IMR-90 (cell line): ENCODE results near the gene ISLR2. TPM values are rescaled to one million over a fixed set of nuclear protein-coding genes. Genes with fewer than 3 reads are reported as not detected.

Experiments
- ATAC-seq: fragments of 200-7000 bp; cut with Tn5 transposase; 2 replicates; pipeline ENCODE4 v1.9.1; 2020; ENCODE audit warnings: low read depth, mild to moderate bottlenecking, moderate library complexity
- BruUV-seq: library from RNA; stranded (reverse); fragments of 400-500 nt; replicated peaks from 2 replicates; lab custom pipeline; 2021; lab: Mats Ljungman, UMichigan
- CTCF ChIA-PET: fragments of 300-600 bp; formaldehyde crosslinking; extraction: SDS; loops from one replicate; lab custom pipeline; 2021; ENCODE audit warnings: antibody characterized with exemption; lab: Yijun Ruan, JAX
- POLR2A ChIA-PET: fragments of 300-600 bp; sonication (Branson Sonifier 250); formaldehyde crosslinking; loops from one replicate; lab custom pipeline; 2022; ENCODE audit warnings: antibody characterized with exemption; ENCODE audit not compliant: unreplicated experiment; lab: Charles Lee
- DNase-seq: peaks from one replicate; pipeline ENCODE4 v3.0.0; 2013
- H2AFZ ChIP-seq: replicated peaks from 2 replicates; pipeline ENCODE3; 2013; ENCODE audit warnings: low read length, mild to moderate bottlenecking; ENCODE audit not compliant: poor library complexity
- H2AK5ac ChIP-seq: 2 replicates; pipeline ENCODE4 v1.6.1; 2013; ENCODE audit warnings: low read depth, low read length, inconsistent platforms
- H2AK9ac ChIP-seq: replicated peaks from 2 replicates; pipeline ENCODE3; 2013; ENCODE audit warnings: mild to moderate bottlenecking, low read depth, low read length, moderate library complexity; ENCODE audit not compliant: poor library complexity
- H2BK120ac ChIP-seq: 2 replicates; pipeline ENCODE4 v1.6.1; 2013; ENCODE audit warnings: low read depth, low read length, inconsistent platforms
- H2BK15ac ChIP-seq: 3 replicates; pipeline ENCODE4 v1.6.1; 2013; ENCODE audit warnings: low read depth, low read length, inconsistent platforms
- H2BK20ac ChIP-seq: 2 replicates; pipeline ENCODE4 v1.6.1; 2013; ENCODE audit warnings: low read depth, mild to moderate bottlenecking, inconsistent platforms, low read length, moderate library complexity
- H2BK5ac ChIP-seq: 2 replicates; pipeline ENCODE4 v1.6.1; 2013; ENCODE audit warnings: mild to moderate bottlenecking, low read depth, low read length, inconsistent platforms; ENCODE audit not compliant: poor library complexity, severe bottlenecking
- H3K14ac ChIP-seq: replicated peaks from 2 replicates; pipeline ENCODE4 v1.6.1; 2013; ENCODE audit warnings: low read depth, low read length, inconsistent platforms
- H3K18ac ChIP-seq: 2 replicates; pipeline ENCODE4 v1.6.1; 2013; ENCODE audit warnings: low read depth, low read length, control low read depth
- H3K23ac ChIP-seq: 2 replicates; pipeline ENCODE4 v1.6.1; 2013; ENCODE audit warnings: low read depth, low read length, inconsistent platforms
- H3K27ac ChIP-seq: 2 replicates; pipeline ENCODE4 v1.5.1; 2013; ENCODE audit warnings: mild to moderate bottlenecking, control low read depth, low read length; ENCODE audit not compliant: insufficient read depth
- H3K27me3 ChIP-seq: 2 replicates; pipeline ENCODE4 v1.6.1; 2013; ENCODE audit warnings: low read length; ENCODE audit not compliant: control insufficient read depth, insufficient read depth
- H3K36me3 ChIP-seq: 2 replicates; pipeline ENCODE4 v1.6.1; 2013; ENCODE audit warnings: low read length, mixed read lengths; ENCODE audit not compliant: control insufficient read depth, insufficient read depth
- H3K4ac ChIP-seq: 2 replicates; pipeline ENCODE4 v1.6.1; 2013; ENCODE audit warnings: low read depth, low read length, inconsistent platforms
- H3K4me1 ChIP-seq: 2 replicates; pipeline ENCODE4 v1.6.1; 2013; ENCODE audit warnings: low read length, mixed read lengths; ENCODE audit not compliant: control insufficient read depth, insufficient read depth
- H3K4me2 ChIP-seq: 2 replicates; pipeline ENCODE4 v1.6.1; 2013; ENCODE audit warnings: low read depth, mild to moderate bottlenecking, control low read depth, low read length, moderate library complexity
- H3K4me3 ChIP-seq: 2 replicates; pipeline ENCODE4 v1.5.1; 2013; ENCODE audit warnings: low read depth, mild to moderate bottlenecking, control low read depth, low read length, moderate library complexity; ENCODE audit not compliant: insufficient read depth
- H3K56ac ChIP-seq: 2 replicates; pipeline ENCODE4 v1.6.1; 2013; ENCODE audit warnings: low read length, inconsistent platforms; ENCODE audit not compliant: insufficient read depth; ENCODE audit errors: extremely low read depth
- H3K79me1 ChIP-seq, 2 experiments: 2 replicates each; pipeline ENCODE4 v1.6.1; 2013; ENCODE audit warnings: low read length in 2 of 2, inconsistent platforms in 1 of 2, low read depth in 1 of 2
- H3K9ac ChIP-seq: 2 replicates; pipeline ENCODE4 v1.6.1; 2013; ENCODE audit warnings: low read depth, low read length, control low read depth
- H3K9me1 ChIP-seq: 2 replicates; pipeline ENCODE4 v1.6.1; 2013; ENCODE audit warnings: low read length, inconsistent platforms; ENCODE audit not compliant: insufficient read depth
- H3K9me3 ChIP-seq: 2 replicates; pipeline ENCODE4 v1.6.1; 2013; ENCODE audit warnings: low read length; ENCODE audit not compliant: control insufficient read depth, insufficient read depth
- H4K20me1 ChIP-seq: 2 replicates; pipeline ENCODE4 v1.6.1; 2013; ENCODE audit warnings: low read length, inconsistent platforms; ENCODE audit not compliant: insufficient read depth
- H4K5ac ChIP-seq: 2 replicates; pipeline ENCODE4 v1.6.1; 2013; ENCODE audit warnings: mild to moderate bottlenecking, low read depth, low read length, control low read depth
- H4K8ac ChIP-seq, 2 experiments: 2 replicates each; pipeline ENCODE4 v1.6.1; 2013; ENCODE audit warnings: low read depth in 2 of 2, low read length in 2 of 2, control low read depth in 1 of 2, inconsistent platforms in 1 of 2
- H4K91ac ChIP-seq: 2 replicates; pipeline ENCODE4 v1.6.1; 2013; ENCODE audit warnings: low read depth, low read length, inconsistent platforms; ENCODE audit not compliant: insufficient read depth
- CEBPB ChIP-seq: IDR thresholded peaks from 2 replicates; pipeline ENCODE4 v1.6.1; 2012; ENCODE audit warnings: low read depth, low read length, improper control_type of control experiment
- WGBS, 2 experiments: methylation state at CpG; one replicate each; pipeline versions ENCODE4 v1.1.5 to v1.1.7; 2013; ENCODE audit warnings: missing lambda C conversion rate in 2 of 2; ENCODE audit not compliant: insufficient read length in 1 of 2; ENCODE audit errors: extremely low coverage in 2 of 2; 5-methylcytosine and 5-hydroxymethylcytosine counted together
- dilution Hi-C: fragments of 300-500 bp; cut with HindIII; formaldehyde crosslinking; loops from one replicate; pipeline ENCODE4 v1.14.3; 2018; ENCODE audit warnings: low sequenced_read_pairs; ENCODE audit not compliant: unreplicated experiment
- in situ Hi-C: fragments of 300-500 bp; cut with MboI; formaldehyde crosslinking; loops from 3 replicates; pipeline ENCODE4 v1.14.3; 2019; ENCODE audit warnings: low sequenced_read_pairs, inconsistent platforms, mixed read lengths
- intact Hi-C: fragments of 100-400 bp; cut with micrococcal nuclease; formaldehyde crosslinking; loops from 2 replicates; pipeline ENCODE4 v1.10.0; 2022
- polyA plus RNA-seq, 3 experiments: library from polyadenylated mRNA; depleted of rRNA; stranded (reverse); fragments of >200 nt; gene quantifications; 2 replicates each; pipeline ENCODE4 v1.2.3, GENCODE V29; 2012; ENCODE audit warnings: low replicate concordance in 1 of 3
- total RNA-seq: library from RNA; depleted of rRNA; stranded (reverse); fragments of >200 nt; gene quantifications from 2 replicates; pipeline ENCODE4 v1.2.3, GENCODE V29; 2012
- TF ChIP-seq, protein P1 (sequence below): fragments of 150-350 bp; IDR thresholded peaks from 2 replicates; pipeline ENCODE4 v1.6.1; 2016; ENCODE audit warnings: low read depth, mild to moderate bottlenecking, low read length, moderate library complexity, borderline replicate concordance

Gene ISLR2
- total and polyA plus RNA-seq, 2 of the 4 experiments (the other 2 are of a cell fraction) = not detected

- no peak for TF ChIP-seq CEBPB
- TF ChIP-seq, protein P1, sequence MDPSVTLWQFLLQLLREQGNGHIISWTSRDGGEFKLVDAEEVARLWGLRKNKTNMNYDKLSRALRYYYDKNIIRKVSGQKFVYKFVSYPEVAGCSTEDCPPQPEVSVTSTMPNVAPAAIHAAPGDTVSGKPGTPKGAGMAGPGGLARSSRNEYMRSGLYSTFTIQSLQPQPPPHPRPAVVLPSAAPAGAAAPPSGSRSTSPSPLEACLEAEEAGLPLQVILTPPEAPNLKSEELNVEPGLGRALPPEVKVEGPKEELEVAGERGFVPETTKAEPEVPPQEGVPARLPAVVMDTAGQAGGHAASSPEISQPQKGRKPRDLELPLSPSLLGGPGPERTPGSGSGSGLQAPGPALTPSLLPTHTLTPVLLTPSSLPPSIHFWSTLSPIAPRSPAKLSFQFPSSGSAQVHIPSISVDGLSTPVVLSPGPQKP = no peak
- Histone ChIP-seq H2AK9ac (no peak overlapping the region), H3K9me1 (no peaks in the 10 kb centered on the region; the same call in none of the 2 replicates), H3K18ac (no peak overlapping the region), H3K4me3 (no peak overlapping the region), H4K20me1 (0 out of 2 replicates have a peak, but pooled peaks cover 3% of the 10 kb centered on the region), H3K14ac (no peak overlapping the region), H2BK20ac (no peak overlapping the region), H3K56ac (no peak overlapping the region), H4K5ac (no peak overlapping the region), H2BK120ac (no peak overlapping the region), H3K9me3 (no peaks in the 10 kb centered on the region; the same call in 1 of the 2 replicates), H3K23ac (no peak overlapping the region), H2BK5ac (no peak overlapping the region), H2AK5ac (no peak overlapping the region), H3K27me3 (peaks cover 51% of the 10 kb centered on the region), H4K8ac (no peak overlapping the region), H3K79me1 (no peaks in the 10 kb centered on the region), H3K4ac (no peak overlapping the region), H4K91ac (no peak overlapping the region), H3K4me1 (no peaks in the 10 kb centered on the region), H3K27ac (no peak overlapping the region), H3K4me2 (no peak overlapping the region), H2BK15ac (no peak overlapping the region), H2AFZ (no peak overlapping the region), H3K9ac (no peak overlapping the region), H3K36me3 (no peaks in the 10 kb centered on the region)
- in situ Hi-C loops (no loop called here), intact Hi-C loops (no loop called here), dilution Hi-C loops (no loop called here)
- ATAC-seq (no peak), DNase-seq (no peak)
- WGBS, 2 experiments = no CpG with 5 or more reads among the region's 1 CpG
- POLR2A ChIA-PET = no interaction called here
- CTCF ChIA-PET = no interaction called here
- no TSS peak for BruUV-seq
These were observed 11.2 kb downstream of the ISLR2 start for GRCh38 chr15:74141591-74141990.
